Measurements from ENCODE around the gene TK1.
"Not testable (repeated sequence)": the region's sequence is repeated elsewhere in the genome, so short reads cannot be mapped to it uniquely, and the experiment has no call there.

TK1 gene

GRCh38 chr17:78175643-78175981 is 11.2 kb downstream of the TK1 start:
- no peak for DNase-seq

- no peak for DNase-seq
Measured at GRCh38 chr17:78174870-78175642, 11.8 kb downstream of the TK1 start.

- no peak for DNase-seq
Measured at GRCh38 chr17:78174346-78174869, 12.4 kb downstream of the TK1 start.

GRCh38 chr17:78173097-78173715 is 13.6 kb downstream of the TK1 start:
- DNase-seq, result no peak

DNA sequence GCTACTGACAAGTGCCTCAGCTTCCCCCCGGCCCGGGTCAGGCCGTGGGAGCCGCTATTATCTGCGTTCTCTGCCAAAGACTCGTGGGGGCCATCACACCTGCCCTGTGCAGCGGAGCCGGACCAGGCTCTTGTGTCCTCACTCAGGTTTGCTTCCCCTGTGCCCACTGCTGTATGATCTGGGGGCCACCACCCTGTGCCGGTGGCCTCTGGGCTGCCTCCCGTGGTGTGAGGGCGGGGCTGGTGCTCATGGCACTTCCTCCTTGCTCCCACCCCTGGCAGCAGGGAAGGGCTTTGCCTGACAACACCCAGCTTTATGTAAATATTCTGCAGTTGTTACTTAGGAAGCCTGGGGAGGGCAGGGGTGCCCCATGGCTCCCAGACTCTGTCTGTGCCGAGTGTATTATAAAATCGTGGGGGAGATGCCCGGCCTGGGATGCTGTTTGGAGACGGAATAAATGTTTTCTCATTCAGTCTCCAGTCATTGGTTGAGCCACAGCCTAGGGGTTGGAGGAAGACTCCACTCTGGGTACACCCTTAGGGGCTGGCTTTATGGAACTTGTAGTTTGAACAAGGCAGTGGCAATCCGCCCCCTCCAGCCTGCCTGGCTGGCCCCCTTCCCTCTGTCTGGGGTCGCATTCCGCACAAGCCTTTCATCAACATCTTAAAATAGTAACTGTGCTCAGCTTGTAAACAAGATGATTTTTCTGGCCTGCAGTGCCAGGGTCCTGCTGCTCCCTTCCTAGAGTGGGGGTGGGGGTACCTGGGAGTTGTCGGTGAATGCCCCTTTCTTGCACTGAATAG is 14.4 kb downstream of the TK1 start:
- no peak for DNase-seq

GRCh38 chr17:78171591-78172248 is 15.1 kb downstream of the TK1 start:
- not testable (repeated sequence) for DNase-seq

DNA sequence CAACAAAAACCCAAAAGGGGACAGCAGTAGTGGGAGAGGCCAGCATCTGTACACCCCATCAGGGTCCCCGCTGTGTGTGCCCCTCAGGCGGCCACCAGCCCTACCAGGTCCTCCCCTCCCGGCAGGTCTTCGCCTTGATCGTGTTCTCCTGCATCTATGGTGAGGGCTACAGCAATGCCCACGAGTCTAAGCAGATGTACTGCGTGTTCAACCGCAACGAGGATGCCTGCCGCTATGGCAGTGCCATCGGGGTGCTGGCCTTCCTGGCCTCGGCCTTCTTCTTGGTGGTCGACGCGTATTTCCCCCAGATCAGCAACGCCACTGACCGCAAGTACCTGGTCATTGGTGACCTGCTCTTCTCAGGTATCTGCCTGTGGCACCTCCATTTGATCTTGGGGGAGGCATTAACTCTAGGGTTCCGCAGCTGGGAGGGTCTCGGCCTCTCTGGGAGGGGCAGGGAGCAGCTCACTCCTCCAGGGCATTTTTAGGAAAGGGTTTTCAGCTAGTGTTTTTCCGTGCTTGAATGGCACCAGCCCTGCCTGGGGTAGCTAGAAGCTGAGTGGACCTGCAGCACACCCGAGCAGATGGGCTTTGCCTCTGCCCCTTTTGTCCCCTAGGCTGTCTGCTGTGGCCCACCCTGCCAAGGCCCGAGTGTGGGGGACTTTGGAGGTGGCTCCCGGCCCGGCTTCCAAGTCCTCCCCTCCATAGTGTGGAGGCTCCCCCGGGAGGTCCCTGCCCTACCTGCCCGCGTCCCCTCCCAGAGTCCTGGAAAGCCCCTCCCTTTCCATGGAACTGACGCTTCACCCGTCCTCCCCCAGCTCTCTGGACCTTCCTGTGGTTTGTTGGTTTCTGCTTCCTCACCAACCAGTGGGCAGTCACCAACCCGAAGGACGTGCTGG is 15.9 kb downstream of the TK1 start:
- DNase-seq, result no peak

GRCh38 chr17:78168903-78169793 is 17.7 kb downstream of the TK1 start:
- DNase-seq, result peak; percentile 34

GRCh38 chr17:78168242-78168902 is 18.5 kb downstream of the TK1 start, which contains the start of gene SYNGR2:
Gene SYNGR2, plus strand, starts transcription at chr17:78168581. Its CDS starts 36 bp downstream, at chr17:78168617.
- DNase-seq, result peak; percentile 83

GRCh38 chr17:78166416-78166815 is 20.4 kb downstream of the TK1 start:
- DNase-seq, result no peak

DNA sequence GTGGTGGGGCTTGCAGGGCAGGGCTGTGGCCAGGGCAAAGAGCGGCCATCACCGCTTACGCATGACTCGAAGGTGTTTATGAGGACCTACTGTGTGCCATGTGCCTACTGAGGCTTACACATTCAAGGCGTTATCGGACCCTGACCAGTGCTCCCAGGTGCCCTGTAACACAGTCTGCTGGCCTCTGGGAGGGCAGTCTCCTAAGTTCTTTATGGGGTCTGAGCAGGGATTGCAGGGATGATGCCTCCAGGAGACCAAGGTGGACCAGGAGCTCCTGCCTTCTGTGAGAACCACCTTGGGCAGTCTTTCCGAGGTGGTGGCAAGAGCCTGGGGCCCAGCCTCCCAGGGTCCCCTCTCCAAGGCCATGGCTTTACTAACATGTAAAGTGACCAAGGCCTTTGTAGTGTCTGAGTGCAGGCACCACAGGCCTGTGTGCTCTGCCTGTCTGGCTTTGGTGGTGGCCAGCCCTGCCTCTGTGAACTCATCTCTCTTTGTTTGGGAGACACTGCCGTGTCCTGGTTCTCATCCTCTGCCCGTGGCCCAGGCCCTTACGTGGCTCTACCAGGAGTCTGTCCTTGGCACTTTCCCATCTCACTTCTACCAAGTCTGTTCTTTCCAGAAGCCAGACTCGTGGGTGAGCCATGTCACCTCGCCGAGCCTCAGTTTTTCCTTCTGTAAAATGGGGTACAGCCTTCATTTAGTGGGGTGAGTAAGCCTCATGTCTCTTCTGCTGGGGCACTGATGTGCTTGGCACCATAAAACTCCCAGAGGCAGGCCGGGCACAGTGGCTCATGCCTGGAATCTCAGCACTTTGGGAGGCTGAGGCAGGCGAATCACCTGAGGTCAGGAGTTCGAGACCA is 21.9 kb downstream of the TK1 start:
- no peak for DNase-seq

DNA sequence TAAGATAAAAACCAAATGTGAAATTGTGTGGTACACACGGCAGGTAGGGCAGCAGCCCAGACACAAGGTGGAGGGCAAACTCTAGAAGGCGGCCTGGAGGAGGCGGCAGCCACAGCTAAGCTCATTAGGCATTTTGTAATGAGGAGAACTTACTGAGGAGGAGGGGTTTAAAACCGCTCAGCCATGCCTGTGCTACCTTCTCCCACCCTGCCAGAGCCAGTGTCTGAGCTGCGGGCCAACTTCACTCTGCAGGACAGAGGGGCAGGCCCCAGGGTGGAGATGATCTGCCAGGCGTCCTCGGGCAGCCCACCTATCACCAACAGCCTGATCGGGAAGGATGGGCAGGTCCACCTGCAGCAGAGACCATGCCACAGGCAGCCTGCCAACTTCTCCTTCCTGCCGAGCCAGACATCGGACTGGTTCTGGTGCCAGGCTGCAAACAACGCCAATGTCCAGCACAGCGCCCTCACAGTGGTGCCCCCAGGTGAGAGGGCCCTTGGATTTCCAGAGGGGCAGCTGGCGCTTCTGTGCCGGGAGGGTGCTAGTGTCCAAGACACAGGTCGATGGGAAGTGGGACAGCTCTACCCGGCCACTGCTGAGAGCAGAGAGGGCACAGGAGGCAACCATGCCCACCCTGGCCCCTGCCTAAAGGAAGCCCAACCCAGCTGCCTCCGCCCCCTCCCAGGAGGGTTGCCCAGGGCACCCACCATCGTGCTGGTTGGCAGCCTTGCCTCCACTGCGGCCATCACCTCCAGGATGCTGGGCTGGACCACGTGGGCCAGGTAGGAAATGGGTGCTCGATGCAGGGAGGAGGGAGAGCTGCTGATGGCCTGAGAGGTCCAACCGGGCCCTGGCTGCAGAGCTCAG is 22.7 kb downstream of the TK1 start:
- no peak for DNase-seq

GRCh38 chr17:78159575-78160158 is 27.2 kb downstream of the TK1 start:
- no peak for DNase-seq

DNA sequence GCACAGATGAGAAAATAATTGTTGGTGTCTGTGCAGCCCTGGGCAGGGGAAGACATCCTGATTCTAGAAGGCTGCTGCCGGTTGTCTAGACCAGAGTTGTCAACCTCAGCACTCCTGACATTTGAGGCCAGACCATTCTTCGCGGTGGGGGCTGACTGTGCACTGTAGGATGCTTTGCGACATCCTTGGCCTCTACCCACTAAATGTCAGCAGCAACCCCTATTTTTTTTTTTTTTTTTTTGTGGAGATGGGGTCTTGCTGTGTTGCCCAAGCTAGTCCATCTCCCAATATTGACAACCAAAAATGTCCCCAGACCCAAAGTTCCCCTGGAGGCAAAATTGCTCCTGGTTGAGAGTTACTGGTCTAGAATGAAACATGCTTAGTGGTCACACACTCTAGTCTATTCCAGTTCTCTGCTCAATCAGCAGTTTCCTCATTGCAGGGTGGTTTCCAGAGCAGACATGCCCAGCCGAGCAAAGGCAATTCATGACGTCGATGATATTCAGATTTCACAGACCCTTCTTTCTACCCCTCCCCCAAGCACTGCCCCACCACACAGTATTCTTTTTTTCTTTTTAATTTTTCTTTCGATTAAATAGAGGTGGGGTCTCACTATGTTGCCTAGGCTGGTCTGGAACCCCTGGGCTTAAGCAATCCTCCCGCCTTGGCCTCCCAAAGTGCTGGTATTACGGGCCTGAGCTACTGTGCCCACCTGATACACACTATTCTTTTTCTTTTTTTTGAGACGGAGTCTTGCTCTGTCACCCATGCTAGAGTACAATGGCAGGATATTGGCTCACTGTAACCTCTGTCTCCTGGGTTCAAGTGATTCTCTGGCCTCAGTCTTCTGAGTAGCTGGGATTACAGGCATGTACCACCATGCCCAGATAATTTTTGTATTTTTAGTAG is 31.7 kb downstream of the TK1 start:
- DNase-seq, result no peak

GRCh38 chr17:78151514-78152008 is 35.3 kb downstream of the TK1 start:
- no peak for DNase-seq

- no peak for DNase-seq
Measured at GRCh38 chr17:78148286-78149016, 38.4 kb downstream of the TK1 start.
